GM18868 (cell line): ENCODE measurements around the gene BTBD10.

Experiments
- ATAC-seq: cut with Tn5 transposase; IDR thresholded peaks from one replicate; pipeline ENCODE4 v1.9.1; 2021; ENCODE audit warnings: mild to moderate bottlenecking, moderate library complexity; ENCODE audit not compliant: unreplicated experiment

Gene BTBD10

DNA sequence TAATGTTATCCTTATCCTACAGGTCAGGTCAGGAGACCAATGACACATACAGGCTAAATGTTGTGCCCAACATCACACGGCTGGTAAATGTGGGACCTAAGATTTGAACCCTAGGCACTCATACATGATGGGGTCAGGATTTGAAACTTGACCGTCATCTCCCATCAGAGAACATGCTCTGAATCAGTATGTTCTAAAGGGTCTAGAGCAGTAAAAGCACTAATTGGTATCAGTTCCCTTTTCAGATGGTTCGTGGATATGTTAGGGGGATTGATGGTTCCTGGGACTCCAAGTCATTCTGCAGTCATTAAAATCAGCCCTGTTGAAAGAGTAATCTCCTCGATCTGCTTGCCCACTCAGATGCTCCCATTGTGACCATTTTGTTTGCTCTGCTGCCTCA, 120.0 kb downstream of the BTBD10 start:
- peak; percentile 67 for ATAC-seq

DNA sequence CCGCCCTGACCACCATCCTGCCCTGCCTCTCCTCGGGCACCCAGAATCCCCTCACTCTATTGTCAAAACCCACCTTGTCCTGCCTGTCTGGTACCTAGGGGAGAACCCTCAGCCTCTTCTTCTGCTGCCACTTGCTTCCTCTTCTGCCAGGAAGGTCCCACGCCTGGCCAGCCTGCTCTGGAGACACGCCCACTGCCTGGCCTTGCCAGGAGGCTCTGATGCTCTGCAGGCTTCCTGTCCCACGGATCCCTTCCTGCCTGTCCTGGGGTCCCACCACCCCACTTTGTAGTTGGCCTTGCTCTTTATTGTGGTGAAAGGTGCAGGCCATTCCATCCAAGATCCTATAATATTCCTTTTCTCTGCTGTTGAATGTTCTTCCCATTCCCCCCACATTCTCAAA, 122.0 kb downstream of the BTBD10 start:
- ATAC-seq = no peak

DNA sequence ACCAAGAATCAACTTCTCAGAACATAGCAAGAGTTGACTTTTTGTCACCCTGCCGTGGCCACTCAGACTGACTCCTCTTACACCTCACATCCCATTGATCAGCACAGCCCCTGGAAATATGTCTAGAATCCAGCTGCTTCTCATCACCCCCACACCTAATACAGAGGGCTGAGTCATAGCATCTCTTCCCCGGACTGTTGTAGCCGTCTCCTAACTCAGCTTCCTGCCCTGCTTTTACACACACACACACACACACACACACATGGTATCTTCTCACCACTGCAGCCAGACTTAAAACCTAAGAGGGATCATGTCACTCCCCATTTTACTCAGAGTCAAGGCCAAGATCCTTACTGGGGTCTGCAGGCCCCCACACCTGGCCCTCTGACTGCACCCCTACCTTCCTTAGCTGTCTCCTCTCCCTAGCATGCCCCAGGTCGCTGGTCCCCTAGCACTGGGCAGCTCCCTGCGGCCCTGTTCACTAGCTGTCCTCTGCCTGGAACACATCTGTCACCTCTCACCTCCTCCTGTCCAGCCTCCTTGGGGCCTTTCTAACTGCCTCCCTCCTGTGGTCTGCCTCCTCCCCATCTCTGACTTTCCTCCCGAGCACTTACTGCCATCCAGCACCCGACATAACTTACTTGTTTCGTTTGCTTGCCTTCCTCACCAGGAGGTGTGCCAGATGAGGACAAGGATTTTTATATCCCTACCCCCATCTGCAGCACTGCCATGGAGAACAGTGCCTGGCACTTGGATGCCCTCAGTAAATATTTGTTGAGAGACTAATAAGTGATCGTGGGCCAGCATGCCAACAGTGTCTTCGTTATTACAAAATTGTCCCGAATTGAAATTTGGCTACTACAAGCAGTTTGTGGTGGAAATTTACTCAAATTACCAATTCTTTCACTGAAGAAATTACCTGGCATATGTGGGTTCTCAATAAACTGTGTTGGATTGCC, 123.5 kb downstream of the BTBD10 start:
- peak; percentile 27 for ATAC-seq

DNA sequence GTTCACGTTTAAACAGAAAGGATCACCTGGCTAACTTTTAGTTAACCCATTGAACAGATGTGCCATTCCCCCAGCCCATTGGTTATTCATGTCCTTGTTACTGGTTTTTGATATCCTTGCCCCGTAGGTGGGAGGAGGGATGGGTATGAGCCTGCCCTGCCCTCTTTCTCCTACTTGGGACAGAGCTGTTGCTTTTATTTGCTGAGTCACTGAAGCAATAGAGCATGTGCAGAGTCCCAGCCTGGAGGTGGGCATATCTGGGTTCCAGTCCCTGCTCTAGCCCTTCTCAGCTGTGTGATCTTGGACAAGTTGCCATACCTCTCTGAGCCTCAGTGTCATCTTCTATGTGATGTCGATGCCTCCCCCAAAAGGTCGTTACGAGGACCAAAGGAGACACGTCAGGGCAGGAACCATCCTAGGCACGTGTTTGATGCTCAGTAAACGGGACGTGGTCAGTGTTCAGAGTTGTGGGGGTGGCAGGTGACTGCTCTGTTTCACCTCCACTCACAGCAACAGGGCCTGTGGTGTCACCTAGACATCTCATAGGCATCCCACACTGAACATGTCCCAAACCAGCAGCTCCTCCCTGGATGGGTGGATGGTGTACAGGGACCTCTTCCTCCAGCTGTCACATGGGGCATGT, 124.5 kb downstream of the BTBD10 start:
- no peak for ATAC-seq

DNA sequence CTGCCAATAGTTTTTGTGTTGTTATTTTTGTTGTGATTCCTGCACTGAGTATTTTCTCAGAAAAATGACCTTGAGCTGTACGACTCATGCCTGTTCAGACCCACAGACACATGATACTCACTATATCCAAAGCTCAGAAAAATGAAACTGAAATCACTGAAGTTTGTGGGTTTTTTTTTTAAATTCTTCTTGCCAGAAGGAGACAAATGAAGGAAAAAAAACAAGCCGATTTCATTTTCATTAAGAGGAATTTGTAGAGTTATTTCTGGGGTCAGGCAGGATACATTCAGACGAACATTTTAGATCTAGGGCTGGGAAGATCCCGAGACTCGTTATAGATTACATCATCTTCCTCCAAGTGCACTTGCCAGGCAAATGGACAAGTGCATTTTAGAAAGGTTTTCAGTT, 125.0 kb downstream of the BTBD10 start:
- ATAC-seq = peak; percentile 33
